Activated CD4-positive, CD25-positive, alpha-beta regulatory T cell (primary cell): ENCODE results near the gene RBM27.
"Not testable (repeated sequence)": the region's sequence is repeated elsewhere in the genome, so short reads cannot be mapped to it uniquely, and the experiment has no call there.

Experiments used
- DNase-seq, 4 experiments: peaks; one replicate each; lab custom pipeline; 2025; lab: John Stamatoyannopoulos, UW

The RBM27 gene

GRCh38 chr5:146205499-146206202, 2.2 kb downstream of the RBM27 start:
- DNase-seq, result no peak

GRCh38 chr5:146206257-146206656, 2.9 kb downstream of the RBM27 start:
- no peak for DNase-seq

- DNase-seq, result no peak
These were observed 5.6 kb downstream of the RBM27 start for GRCh38 chr5:146208916-146209522.

GRCh38 chr5:146209714-146210113, 6.3 kb downstream of the RBM27 start:
- DNase-seq, result no peak

GRCh38 chr5:146210810-146211209, 7.4 kb downstream of the RBM27 start:
- not testable (repeated sequence) for DNase-seq

- DNase-seq, result no peak
These were observed 9.9 kb downstream of the RBM27 start for GRCh38 chr5:146213210-146213826.

GRCh38 chr5:146214881-146215280, 11.5 kb downstream of the RBM27 start:
- not testable (repeated sequence) for DNase-seq

GRCh38 chr5:146218168-146218567, 14.8 kb downstream of the RBM27 start:
- no peak for DNase-seq

- no peak for DNase-seq
These were observed 15.8 kb downstream of the RBM27 start for GRCh38 chr5:146219243-146219642.

GRCh38 chr5:146221234-146221633, 17.8 kb downstream of the RBM27 start:
- no peak for DNase-seq

- DNase-seq, result no peak
These were observed 18.6 kb downstream of the RBM27 start for GRCh38 chr5:146222005-146222404.

GRCh38 chr5:146223179-146223578, 19.8 kb downstream of the RBM27 start:
- DNase-seq, result no peak

- no peak for DNase-seq
These were observed 25.8 kb downstream of the RBM27 start for GRCh38 chr5:146229222-146229621.

- DNase-seq, result no peak
These were observed 28.8 kb downstream of the RBM27 start for GRCh38 chr5:146232223-146232622.

GRCh38 chr5:146233441-146233840, 30.0 kb downstream of the RBM27 start:
- DNase-seq, result no peak

GRCh38 chr5:146238973-146239372, 35.6 kb downstream of the RBM27 start:
- no peak for DNase-seq

- no peak for DNase-seq
These were observed 37.5 kb downstream of the RBM27 start for GRCh38 chr5:146240951-146241350.

- no peak for DNase-seq
These were observed 39.8 kb downstream of the RBM27 start for GRCh38 chr5:146243247-146243646.

GRCh38 chr5:146248561-146248960, 45.2 kb downstream of the RBM27 start:
- no peak for DNase-seq

- DNase-seq, result no peak
These were observed 46.4 kb downstream of the RBM27 start for GRCh38 chr5:146249801-146250200.
